22Rv1 (cell line): Measurements from ENCODE around the gene CD19.
"Not testable (repeated sequence)": the region's sequence is repeated elsewhere in the genome, so short reads cannot be mapped to it uniquely, and the experiment has no call there.

Source experiments
- H3K27ac ChIP-seq: fragments of 450-650 bp; 2 replicates; pipeline ENCODE4 v1.5.1; 2017
- CTCF ChIP-seq: fragments of 450-650 bp; IDR thresholded peaks from 2 replicates; pipeline ENCODE4 v1.5.1; 2017; ENCODE audit warnings: mild to moderate bottlenecking
- ZFX ChIP-seq: fragments of 450-650 bp; IDR thresholded peaks from 2 replicates; pipeline ENCODE4 v1.6.1; 2017; ENCODE audit warnings: antibody characterized with exemption, borderline replicate concordance

Gene CD19

DNA sequence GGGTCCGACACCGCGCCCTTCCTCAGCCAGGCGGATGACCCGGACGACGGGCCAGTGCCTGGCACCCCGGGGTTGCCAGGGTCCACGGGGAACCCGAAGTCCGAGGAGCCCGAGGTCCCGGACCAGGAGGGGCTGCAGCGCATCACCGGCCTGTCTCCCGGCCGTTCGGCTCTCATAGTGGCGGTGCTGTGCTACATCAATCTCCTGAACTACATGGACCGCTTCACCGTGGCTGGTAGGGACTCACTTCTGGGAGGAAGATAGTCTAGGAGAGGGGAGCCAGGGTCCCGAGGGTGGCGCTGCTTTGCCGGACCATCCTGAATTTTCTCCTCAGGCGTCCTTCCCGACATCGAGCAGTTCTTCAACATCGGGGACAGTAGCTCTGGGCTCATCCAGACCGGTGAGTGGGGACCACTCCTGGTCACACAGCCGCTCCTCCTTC is 43.4 kb downstream of the CD19 start:
- TF ChIP-seq CTCF (no peak), ZFX (no peak)
- peak overlapping the region; percentile 71 for H3K27ac ChIP-seq

DNA sequence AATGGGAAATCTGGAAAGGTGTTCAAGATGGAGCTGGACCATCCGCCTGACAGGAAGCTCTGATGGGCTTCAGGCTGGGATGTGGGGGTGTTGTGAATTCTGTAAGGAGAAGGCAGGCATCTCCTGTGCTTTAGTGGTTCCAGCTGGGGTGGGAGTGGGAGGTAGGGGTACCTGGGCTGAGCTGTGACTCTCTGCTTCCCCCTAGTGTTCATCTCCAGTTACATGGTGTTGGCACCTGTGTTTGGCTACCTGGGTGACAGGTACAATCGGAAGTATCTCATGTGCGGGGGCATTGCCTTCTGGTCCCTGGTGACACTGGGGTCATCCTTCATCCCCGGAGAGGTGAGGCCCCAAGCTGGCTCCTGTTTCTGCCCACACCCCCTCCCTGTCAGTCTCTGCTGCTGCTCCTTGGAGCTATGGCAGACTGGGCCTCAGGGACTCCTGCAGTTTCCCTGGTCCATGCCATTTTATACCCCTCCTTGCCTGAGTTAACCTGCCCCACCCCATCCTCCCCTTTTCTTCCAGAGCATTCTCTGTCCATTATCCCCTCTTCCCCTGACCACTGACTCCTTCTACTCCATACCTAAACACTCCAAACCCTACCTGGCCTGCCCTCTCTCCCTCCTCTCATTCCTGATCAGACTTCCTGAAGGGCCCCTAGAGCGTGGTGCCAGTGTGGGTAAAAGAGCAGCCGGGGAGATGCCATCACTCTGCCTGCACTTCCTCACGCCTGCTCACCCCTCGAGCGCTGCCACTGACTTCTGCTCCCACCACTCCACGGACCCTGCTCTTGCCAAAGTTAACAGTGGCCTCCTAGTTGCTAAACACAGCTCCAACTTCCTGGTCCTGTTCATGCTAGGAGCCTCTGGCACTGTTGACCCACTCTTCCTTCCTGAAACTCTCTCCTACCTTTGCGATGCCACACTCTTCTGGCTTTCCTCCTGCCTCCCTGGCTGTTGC is 46.2 kb downstream of the CD19 start:
- no peak overlapping the region for H3K27ac ChIP-seq
- TF ChIP-seq CTCF (peak; percentile 86), ZFX (no peak)

GRCh38 chr16:28980330-28980729 is 48.6 kb downstream of the CD19 start:
- H3K27ac ChIP-seq: not testable (repeated sequence)
- peak; percentile 30 for TF ChIP-seq CTCF

GRCh38 chr16:28980929-28981328 is 49.2 kb downstream of the CD19 start:
- H3K27ac ChIP-seq: no peak overlapping the region
- TF ChIP-seq ZFX: no peak
- no peak for TF ChIP-seq CTCF

GRCh38 chr16:28981517-28981916 is 49.7 kb downstream of the CD19 start:
- TF ChIP-seq CTCF (peak; percentile 72), ZFX (no peak)
- H3K27ac ChIP-seq: no peak overlapping the region

DNA sequence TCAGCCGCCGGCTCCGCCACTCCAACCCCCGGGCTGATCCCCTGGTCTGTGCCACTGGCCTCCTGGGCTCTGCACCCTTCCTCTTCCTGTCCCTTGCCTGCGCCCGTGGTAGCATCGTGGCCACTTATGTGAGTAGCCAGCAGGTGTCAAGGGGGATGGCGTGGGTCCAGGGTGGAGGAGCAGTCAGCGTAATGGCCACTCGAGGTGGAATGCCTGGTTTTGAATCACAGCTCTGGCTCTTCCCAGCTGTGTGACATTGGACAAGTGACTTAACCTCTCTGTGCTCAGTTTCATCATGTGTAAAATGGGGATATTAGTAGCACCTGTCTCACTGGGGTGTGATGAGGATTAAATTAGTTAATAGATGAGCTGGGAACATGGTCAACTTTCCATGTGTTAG is 50.6 kb downstream of the CD19 start:
- no peak for TF ChIP-seq ZFX
- TF ChIP-seq CTCF: no peak
- no peak overlapping the region for H3K27ac ChIP-seq

DNA sequence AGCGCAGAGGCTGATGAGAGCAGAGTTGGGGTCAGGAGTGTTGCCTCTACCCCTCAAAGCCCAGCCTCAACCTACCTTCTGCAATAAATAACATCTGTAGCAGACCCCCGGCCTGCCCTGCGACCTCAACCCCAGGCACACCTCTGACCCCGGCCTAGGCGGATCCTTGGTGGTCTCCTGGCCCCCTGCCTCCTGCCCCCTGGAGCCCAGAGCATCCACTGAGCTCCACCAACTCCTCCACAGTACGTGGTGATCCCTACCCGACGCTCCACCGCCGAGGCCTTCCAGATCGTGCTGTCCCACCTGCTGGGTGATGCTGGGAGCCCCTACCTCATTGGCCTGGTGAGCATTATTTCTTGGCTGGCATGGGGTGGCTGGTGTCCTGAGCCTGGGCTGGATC is 51.2 kb downstream of the CD19 start:
- TF ChIP-seq ZFX: no peak
- no peak overlapping the region for H3K27ac ChIP-seq

GRCh38 chr16:28983644-28984043 is 51.9 kb downstream of the CD19 start:
- TF ChIP-seq ZFX: no peak
- no peak for TF ChIP-seq CTCF
- no peak overlapping the region for H3K27ac ChIP-seq
